ENCODE data around the gene PIGU.

DNA sequence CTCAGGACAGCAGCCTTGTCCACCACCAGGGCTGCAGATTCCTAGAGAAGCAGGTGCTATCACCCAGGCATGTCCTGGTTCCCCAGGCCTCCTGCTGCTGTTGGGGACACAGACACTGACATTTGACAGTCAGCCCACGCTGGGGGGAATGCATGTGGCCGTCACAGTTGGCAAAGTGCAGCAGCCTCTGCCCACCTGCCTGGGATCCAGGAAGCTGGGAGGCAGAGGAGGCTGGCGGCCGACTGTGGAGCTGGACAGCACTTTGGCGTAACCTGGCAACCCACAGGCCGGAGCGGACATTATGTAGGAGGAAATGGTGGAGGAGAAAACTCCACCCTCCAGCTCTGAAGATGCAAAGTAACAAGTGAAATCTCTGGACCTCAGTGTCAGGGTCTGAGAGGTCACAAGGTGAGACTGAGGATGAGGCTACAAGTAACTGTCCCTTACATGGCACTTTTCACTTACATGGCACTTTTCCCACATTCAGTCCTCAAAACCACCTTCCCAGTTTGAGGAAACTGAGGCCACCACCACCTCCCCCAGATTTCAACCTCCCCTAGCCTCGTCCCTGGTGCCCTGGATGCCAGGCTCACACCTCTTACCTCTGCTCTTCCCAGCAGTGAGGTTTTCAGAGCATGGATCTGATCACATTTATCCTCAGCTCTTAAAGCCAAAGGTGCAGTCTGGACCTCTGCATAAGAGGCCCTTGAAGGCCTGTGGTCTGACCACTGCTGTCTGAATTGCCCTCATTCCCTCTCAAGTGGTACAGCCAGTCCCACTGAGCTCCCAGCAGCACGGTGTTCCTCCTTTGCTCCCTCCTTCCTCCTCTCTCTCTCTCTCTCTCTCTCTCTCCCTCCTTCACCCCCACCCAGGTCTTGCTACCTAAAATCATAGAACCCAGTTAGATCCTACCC, 109.7 kb downstream of the PIGU start:
- TF ChIP-seq POLR2AphosphoS5 (IDR thresholded peaks at IDR 0.05; ENCODE audit: borderline replicate concordance, low read depth, low read length) (no peak), EZH2 (IDR thresholded peaks at IDR 0.05) (no peak), FOXP2 (optimal IDR thresholded peaks at IDR 0.05; ENCODE audit: control extremely low read depth, extremely low read length, insufficient read depth) (no peak)
